ENCODE data around the gene CDK1. TPM values are rescaled to one million over a fixed set of nuclear protein-coding genes. Genes with fewer than 3 reads are reported as not detected.

The CDK1 gene
- total and polyA plus RNA-seq, 2 of the 8 experiments (the other 6 are each of a cell fraction or from before 2014, with no cell fraction given): 29.4 to 111 TPM

DNA sequence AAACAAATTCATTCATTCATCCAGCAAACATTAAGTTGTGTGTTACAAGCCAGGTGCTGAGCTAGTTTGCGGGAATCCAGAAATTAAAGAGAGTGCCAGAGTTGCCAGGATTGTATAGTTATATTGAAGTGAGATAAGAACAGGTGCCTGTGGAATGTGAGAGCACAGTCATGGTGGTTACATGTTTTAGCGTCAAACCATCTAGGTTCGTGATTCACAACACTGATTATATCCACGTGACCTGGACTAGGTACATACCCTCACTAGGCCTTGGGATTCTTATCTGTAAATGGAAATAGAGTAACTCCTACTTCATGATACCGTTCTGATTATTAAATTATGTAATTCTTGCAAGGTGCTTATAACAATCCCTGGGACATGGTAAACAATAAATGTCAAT is 24.5 kb upstream of the CDK1 start (continued):
- TF ChIP-seq, protein P1, sequence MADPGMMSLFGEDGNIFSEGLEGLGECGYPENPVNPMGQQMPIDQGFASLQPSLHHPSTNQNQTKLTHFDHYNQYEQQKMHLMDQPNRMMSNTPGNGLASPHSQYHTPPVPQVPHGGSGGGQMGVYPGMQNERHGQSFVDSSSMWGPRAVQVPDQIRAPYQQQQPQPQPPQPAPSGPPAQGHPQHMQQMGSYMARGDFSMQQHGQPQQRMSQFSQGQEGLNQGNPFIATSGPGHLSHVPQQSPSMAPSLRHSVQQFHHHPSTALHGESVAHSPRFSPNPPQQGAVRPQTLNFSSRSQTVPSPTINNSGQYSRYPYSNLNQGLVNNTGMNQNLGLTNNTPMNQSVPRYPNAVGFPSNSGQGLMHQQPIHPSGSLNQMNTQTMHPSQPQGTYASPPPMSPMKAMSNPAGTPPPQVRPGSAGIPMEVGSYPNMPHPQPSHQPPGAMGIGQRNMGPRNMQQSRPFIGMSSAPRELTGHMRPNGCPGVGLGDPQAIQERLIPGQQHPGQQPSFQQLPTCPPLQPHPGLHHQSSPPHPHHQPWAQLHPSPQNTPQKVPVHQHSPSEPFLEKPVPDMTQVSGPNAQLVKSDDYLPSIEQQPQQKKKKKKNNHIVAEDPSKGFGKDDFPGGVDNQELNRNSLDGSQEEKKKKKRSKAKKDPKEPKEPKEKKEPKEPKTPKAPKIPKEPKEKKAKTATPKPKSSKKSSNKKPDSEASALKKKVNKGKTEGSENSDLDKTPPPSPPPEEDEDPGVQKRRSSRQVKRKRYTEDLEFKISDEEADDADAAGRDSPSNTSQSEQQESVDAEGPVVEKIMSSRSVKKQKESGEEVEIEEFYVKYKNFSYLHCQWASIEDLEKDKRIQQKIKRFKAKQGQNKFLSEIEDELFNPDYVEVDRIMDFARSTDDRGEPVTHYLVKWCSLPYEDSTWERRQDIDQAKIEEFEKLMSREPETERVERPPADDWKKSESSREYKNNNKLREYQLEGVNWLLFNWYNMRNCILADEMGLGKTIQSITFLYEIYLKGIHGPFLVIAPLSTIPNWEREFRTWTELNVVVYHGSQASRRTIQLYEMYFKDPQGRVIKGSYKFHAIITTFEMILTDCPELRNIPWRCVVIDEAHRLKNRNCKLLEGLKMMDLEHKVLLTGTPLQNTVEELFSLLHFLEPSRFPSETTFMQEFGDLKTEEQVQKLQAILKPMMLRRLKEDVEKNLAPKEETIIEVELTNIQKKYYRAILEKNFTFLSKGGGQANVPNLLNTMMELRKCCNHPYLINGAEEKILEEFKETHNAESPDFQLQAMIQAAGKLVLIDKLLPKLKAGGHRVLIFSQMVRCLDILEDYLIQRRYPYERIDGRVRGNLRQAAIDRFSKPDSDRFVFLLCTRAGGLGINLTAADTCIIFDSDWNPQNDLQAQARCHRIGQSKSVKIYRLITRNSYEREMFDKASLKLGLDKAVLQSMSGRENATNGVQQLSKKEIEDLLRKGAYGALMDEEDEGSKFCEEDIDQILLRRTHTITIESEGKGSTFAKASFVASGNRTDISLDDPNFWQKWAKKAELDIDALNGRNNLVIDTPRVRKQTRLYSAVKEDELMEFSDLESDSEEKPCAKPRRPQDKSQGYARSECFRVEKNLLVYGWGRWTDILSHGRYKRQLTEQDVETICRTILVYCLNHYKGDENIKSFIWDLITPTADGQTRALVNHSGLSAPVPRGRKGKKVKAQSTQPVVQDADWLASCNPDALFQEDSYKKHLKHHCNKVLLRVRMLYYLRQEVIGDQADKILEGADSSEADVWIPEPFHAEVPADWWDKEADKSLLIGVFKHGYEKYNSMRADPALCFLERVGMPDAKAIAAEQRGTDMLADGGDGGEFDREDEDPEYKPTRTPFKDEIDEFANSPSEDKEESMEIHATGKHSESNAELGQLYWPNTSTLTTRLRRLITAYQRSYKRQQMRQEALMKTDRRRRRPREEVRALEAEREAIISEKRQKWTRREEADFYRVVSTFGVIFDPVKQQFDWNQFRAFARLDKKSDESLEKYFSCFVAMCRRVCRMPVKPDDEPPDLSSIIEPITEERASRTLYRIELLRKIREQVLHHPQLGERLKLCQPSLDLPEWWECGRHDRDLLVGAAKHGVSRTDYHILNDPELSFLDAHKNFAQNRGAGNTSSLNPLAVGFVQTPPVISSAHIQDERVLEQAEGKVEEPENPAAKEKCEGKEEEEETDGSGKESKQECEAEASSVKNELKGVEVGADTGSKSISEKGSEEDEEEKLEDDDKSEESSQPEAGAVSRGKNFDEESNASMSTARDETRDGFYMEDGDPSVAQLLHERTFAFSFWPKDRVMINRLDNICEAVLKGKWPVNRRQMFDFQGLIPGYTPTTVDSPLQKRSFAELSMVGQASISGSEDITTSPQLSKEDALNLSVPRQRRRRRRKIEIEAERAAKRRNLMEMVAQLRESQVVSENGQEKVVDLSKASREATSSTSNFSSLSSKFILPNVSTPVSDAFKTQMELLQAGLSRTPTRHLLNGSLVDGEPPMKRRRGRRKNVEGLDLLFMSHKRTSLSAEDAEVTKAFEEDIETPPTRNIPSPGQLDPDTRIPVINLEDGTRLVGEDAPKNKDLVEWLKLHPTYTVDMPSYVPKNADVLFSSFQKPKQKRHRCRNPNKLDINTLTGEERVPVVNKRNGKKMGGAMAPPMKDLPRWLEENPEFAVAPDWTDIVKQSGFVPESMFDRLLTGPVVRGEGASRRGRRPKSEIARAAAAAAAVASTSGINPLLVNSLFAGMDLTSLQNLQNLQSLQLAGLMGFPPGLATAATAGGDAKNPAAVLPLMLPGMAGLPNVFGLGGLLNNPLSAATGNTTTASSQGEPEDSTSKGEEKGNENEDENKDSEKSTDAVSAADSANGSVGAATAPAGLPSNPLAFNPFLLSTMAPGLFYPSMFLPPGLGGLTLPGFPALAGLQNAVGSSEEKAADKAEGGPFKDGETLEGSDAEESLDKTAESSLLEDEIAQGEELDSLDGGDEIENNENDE (IDR thresholded peaks at IDR 0.05; ENCODE audit: insufficient replicate concordance, low read length): no peak
- TF ChIP-seq POLR2A (IDR thresholded peaks at IDR 0.05; ENCODE audit: control extremely low read depth in 1 of 2, low read depth in 2 of 2, low read length in 2 of 2) (no peak), SUZ12 (IDR thresholded peaks at IDR 0.05; ENCODE audit: low read length) (no peak), RBBP5 (IDR thresholded peaks at IDR 0.05; ENCODE audit: borderline replicate concordance, low read depth, low read length) (no peak), JUN (IDR thresholded peaks at IDR 0.05; ENCODE audit: low read depth, low read length) (no peak), GABPA (IDR thresholded peaks at IDR 0.05; ENCODE audit: borderline replicate concordance, insufficient read depth, low read length) (no peak), PHF8 (conservative IDR thresholded peaks at IDR 0.05; ENCODE audit: low read depth, low read length) (no peak), KDM4A (IDR thresholded peaks at IDR 0.05; ENCODE audit: low read depth, low read length, severe bottlenecking) (no peak), FOSL1 (IDR thresholded peaks at IDR 0.05; ENCODE audit: insufficient read depth, low read depth, low read length) (no peak), SP1 (IDR thresholded peaks at IDR 0.05; ENCODE audit: low read depth, low read length) (no peak), BRCA1 (IDR thresholded peaks at IDR 0.05; ENCODE audit: low read depth, low read length) (no peak), SIRT6 (IDR thresholded peaks at IDR 0.05; ENCODE audit: low read length) (no peak)
- TF ChIP-seq, protein P2, sequence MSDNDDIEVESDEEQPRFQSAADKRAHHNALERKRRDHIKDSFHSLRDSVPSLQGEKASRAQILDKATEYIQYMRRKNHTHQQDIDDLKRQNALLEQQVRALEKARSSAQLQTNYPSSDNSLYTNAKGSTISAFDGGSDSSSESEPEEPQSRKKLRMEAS (IDR thresholded peaks at IDR 0.05): no peak

Measured in H1 (cell line).